Measurements from ENCODE around the gene DESI2.
A peak's percentile ranks its signal among the peaks of the same experiment; 100 is the strongest.
"Not testable (repeated sequence)": the region's sequence is repeated elsewhere in the genome, so short reads cannot be mapped to it uniquely, and the experiment has no call there.

Gene DESI2

DNA sequence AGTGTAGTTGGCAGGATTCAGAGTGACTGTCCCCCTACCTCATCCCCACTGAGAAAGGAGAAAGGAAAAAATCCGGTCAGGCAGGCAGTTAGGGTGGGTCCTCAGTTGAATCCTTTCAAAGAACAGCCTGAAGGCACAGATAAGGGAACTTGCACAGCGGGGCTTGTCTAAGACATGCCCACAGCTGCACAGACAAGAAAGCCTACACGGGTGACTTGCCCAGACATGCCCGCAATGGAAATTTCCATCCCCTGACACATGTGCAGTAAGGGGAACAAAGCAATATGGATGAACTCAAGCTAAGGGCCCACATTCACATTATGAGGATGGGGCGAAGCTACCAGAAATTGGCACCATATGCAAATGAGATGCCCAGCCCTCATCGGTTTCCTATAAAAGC is 82.5 kb downstream of the DESI2 start:
- Histone ChIP-seq H3K27me3 (ENCODE audit: insufficient read depth, low read length) (peaks cover 11% of the 10 kb centered on the region), H3K9ac (ENCODE audit: low read depth, low read length) (peak overlapping the region; percentile 9; the same call in 1 of the 2 replicates), H3K4me1 (ENCODE audit: insufficient read depth, low read length) (peaks cover 4% of the 10 kb centered on the region; the same call in 1 of the 2 replicates), H3K27ac (ENCODE audit: low read depth, low read length) (peak overlapping the region; percentile 42; the same call in 1 of the 2 replicates), H3K36me3 (ENCODE audit: insufficient read depth, low read length) (no peaks in the 10 kb centered on the region), H3K4me3 (ENCODE audit: low read length) (no peak overlapping the region), H3K9me3 (ENCODE audit: insufficient read depth, low read depth, low read length) (peaks cover 9% of the 10 kb centered on the region)
- WGBS, result 94% methylated on average over 6 of the region's 6 CpGs

DNA sequence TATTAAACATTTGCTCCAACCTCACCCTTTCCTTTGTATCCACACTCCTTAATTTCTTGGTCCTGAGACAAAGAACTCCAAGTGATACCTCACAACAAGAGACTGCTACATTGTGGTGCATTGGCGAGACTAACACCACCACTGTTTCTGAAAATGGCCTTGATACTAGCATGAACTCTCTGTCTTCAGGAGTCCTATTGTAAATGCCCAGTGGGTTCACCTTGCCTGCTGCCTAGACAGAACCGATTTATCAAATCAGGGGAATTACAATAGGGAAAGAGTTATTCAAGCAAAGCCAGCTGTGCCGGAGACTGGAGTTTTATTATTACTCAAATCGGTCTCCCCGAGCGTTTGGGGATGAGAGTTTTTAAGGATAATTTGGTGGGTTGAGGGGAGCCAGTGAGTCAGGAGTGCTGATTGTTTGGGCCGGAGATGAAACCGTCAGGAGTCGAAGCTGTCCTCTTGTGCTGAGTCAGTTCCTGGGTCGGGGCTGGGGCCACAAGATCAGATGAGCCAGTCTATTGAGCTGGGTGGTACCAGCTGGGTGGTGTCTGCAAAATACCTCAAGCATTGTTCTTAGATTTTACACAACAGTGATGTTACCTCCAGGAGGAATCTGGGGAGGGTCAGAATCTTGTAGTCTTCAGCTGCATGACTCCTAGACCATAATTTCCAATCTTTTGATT is 83.1 kb downstream of the DESI2 start:
- peaks cover 7% of the 10 kb centered on the region for H3K27me3 ChIP-seq (ENCODE audit: insufficient read depth, low read length)
- peaks cover 2% of the 10 kb centered on the region; the same call in 1 of the 2 replicates for H3K4me1 ChIP-seq (ENCODE audit: insufficient read depth, low read length)
- no peak overlapping the region for H3K4me3 ChIP-seq (ENCODE audit: low read length)
- peak overlapping the region; percentile 9; the same call in 1 of the 2 replicates for H3K9ac ChIP-seq (ENCODE audit: low read depth, low read length)
- peaks cover 9% of the 10 kb centered on the region for H3K9me3 ChIP-seq (ENCODE audit: insufficient read depth, low read depth, low read length)
- peak overlapping the region; percentile 42; the same call in 1 of the 2 replicates for H3K27ac ChIP-seq (ENCODE audit: low read depth, low read length)
- no peaks in the 10 kb centered on the region for H3K36me3 ChIP-seq (ENCODE audit: insufficient read depth, low read length)
- WGBS, result 80% methylated on average over 10 of the region's 10 CpGs

DNA sequence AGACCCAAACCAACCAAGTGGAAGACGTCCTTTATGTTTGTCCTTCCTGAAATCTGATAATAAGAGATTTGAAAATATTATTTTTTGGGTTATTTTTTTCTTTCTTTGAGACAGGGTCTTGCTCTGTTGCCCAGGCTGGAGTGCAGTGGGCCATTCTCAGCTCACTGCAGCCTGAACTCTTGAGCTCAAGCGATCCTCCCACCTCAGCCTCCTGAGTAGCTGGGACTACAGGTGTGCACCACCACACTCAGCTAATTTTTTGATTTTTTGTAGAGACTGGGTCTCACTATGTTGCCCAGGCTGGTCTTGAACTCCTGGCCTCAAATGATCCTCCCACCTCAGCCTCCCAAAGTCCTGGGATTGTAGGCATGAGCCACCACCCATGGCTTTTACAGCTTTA is 86.2 kb downstream of the DESI2 start:
- H3K27ac ChIP-seq (ENCODE audit: low read depth, low read length); H3K4me1 ChIP-seq (ENCODE audit: insufficient read depth, low read length); H3K4me3 ChIP-seq (ENCODE audit: low read length); H3K36me3 ChIP-seq (ENCODE audit: insufficient read depth, low read length); H3K27me3 ChIP-seq (ENCODE audit: insufficient read depth, low read length); H3K9me3 ChIP-seq (ENCODE audit: insufficient read depth, low read depth, low read length); H3K9ac ChIP-seq (ENCODE audit: low read depth, low read length): not testable (repeated sequence)
- WGBS, result 95% methylated on average over 2 of the region's 2 CpGs

DNA sequence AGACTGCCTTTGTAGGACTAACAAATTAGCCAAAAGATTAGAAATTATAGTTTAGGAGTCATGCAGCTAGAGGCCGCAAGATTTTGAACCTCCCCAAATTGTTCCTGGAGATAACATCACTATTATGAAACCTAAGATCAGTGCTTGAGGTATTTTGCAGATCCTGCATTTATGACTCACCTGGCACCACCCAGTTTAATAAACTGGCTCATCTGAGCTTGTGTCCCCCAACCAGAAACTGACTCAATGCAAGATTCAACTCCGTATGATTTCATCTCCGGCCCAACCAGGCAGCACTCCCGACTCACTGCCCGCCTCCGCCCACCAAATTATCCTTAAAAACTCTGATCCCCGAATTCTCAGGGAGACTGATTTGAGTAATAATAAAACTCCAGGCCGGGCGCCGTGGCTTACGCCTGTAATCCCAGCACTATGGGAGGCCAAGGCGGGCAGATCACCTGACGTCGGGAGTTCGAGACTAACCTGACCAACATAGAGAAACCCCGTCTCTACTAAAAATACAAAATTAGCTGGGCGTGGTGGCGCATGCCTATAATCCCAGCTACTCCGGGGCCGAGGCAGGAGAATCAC is 87.2 kb downstream of the DESI2 start:
- H3K9ac ChIP-seq (ENCODE audit: low read depth, low read length); H3K27me3 ChIP-seq (ENCODE audit: insufficient read depth, low read length); H3K4me1 ChIP-seq (ENCODE audit: insufficient read depth, low read length); H3K27ac ChIP-seq (ENCODE audit: low read depth, low read length); H3K4me3 ChIP-seq (ENCODE audit: low read length); H3K36me3 ChIP-seq (ENCODE audit: insufficient read depth, low read length); H3K9me3 ChIP-seq (ENCODE audit: insufficient read depth, low read depth, low read length): not testable (repeated sequence)
- WGBS, result 83% methylated on average over 20 of the region's 20 CpGs

DNA sequence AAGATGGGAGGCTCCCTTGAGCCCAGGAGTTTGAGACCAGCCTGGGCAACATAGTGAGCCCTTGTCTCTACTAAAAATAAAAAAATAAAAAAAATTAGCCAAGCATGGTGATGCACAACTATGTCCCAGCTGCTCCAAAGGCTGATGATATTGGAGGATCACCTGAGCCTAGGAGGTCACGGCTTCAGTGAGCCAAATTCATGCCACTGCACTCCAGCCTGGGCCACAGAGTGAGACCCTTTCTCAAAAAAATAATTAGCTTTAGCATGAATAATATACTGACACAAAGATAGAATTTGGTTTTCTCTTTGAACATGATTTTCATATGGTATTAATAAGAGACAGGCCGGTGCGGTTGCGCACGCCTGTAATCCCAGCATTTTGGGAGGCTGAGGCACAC is 88.8 kb downstream of the DESI2 start:
- H3K9me3 ChIP-seq (ENCODE audit: insufficient read depth, low read depth, low read length), result no peaks in the 10 kb centered on the region
- H3K4me3 ChIP-seq (ENCODE audit: low read length), result no peak overlapping the region
- no peak overlapping the region for H3K27ac ChIP-seq (ENCODE audit: low read depth, low read length)
- H3K4me1 ChIP-seq (ENCODE audit: insufficient read depth, low read length), result no peaks in the 10 kb centered on the region
- no peaks in the 10 kb centered on the region for H3K27me3 ChIP-seq (ENCODE audit: insufficient read depth, low read length)
- H3K36me3 ChIP-seq (ENCODE audit: insufficient read depth, low read length), result no peaks in the 10 kb centered on the region
- no peak overlapping the region for H3K9ac ChIP-seq (ENCODE audit: low read depth, low read length)
- 91% methylated on average over 5 of the region's 5 CpGs for WGBS

DNA sequence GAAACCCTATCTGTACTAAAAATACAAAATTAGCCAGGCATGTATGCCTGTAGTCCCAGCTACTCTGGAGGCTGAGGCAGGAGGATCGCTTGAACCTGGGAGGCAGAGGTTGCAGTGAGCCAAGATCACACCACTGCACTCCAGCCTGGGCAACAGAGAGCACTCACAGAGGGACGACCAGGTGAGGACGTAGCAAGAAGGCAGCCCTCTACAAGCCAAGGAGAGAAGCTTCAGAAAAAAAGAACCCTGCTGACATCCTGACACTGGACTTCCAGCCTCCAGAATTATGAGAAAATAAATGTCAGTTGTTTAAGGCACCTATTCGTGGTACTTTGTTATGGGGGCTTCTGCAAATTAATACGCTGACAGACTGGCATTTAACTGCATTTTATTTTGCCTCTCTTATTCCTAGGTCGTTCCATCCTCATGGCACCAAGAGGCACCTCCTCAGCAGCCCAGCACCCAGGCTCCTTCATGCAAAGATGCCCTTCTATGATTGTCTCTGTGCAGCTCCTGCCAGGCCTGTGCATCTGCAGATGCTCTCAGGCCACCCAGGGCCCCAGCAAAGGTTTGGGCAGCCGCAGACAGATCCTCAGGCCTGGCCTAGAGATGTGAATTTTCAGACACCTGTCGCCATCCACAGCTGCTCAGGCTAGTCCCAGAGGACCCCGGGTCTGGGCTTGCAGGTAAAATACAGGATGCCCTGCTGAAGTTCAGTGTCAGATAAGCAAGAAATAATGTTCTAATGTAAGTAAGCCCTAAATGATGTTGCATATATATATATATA is 96.5 kb downstream of the DESI2 start:
- Histone ChIP-seq H3K4me1 (ENCODE audit: insufficient read depth, low read length) (peaks cover 3% of the 10 kb centered on the region; the same call in 1 of the 2 replicates), H3K27me3 (ENCODE audit: insufficient read depth, low read length) (no peaks in the 10 kb centered on the region), H3K4me3 (ENCODE audit: low read length) (no peak overlapping the region), H3K36me3 (ENCODE audit: insufficient read depth, low read length) (no peaks in the 10 kb centered on the region), H3K9me3 (ENCODE audit: insufficient read depth, low read depth, low read length) (no peaks in the 10 kb centered on the region), H3K9ac (ENCODE audit: low read depth, low read length) (no peak overlapping the region), H3K27ac (ENCODE audit: low read depth, low read length) (no peak overlapping the region)
- 92% methylated on average over 9 of the region's 9 CpGs for WGBS

DNA sequence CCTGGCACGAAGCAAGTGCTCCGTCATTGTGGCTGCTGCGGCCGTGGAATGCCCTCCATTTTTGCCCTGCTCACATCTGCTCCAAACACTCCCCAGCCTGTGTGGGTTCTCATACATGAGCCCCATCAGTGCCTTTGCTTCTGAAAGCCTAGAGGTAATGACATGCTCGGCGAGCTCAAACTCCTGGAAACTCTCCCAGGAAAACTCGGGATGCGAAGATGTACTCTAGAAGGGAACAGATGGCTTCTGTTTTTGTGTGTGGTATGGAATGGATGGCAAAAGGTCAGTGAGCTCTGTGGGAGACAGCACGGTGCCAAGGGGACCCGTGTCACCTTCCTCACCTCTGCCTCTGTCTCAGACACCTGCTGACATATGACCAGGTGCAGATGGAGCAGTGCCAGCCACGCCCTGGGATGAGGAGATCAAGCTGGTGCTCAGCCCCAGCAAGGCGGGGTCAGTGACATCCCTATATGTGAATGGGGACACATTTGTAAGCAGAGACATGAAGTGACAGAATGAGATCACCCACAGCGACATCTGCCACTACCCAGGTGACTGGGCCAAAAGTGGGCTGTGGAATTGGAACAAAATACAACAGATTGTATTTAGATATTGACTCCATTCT is 98.5 kb downstream of the DESI2 start:
- Histone ChIP-seq H3K9me3 (ENCODE audit: insufficient read depth, low read depth, low read length) (no peaks in the 10 kb centered on the region), H3K9ac (ENCODE audit: low read depth, low read length) (no peak overlapping the region), H3K36me3 (ENCODE audit: insufficient read depth, low read length) (no peaks in the 10 kb centered on the region), H3K27me3 (ENCODE audit: insufficient read depth, low read length) (no peaks in the 10 kb centered on the region), H3K27ac (ENCODE audit: low read depth, low read length) (no peak overlapping the region), H3K4me1 (ENCODE audit: insufficient read depth, low read length) (peaks cover 4% of the 10 kb centered on the region; the same call in 1 of the 2 replicates), H3K4me3 (ENCODE audit: low read length) (no peak overlapping the region)
- WGBS, result 95% methylated on average over 13 of the region's 13 CpGs

DNA sequence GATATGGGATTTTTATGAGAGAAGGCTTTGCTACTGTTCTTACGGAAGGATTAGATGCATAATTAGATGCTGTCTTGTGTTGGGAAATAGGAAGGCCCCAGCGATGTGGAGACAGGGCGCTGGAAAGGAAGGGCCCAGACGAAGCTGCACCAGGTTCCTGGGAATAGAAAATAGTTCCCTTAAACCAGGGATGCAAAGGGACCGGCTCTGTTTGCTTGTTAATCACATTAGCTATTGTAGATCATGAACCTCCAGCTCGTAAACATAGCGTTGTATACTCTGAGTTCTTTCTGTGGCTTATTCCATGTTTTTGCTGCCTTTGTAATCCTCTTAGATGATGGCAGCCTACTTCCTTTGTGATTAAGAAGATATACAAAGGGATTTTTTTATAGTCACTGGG is 102.7 kb downstream of the DESI2 start:
- H3K9me3 ChIP-seq (ENCODE audit: insufficient read depth, low read depth, low read length), result no peaks in the 10 kb centered on the region
- no peaks in the 10 kb centered on the region for H3K36me3 ChIP-seq (ENCODE audit: insufficient read depth, low read length)
- H3K4me3 ChIP-seq (ENCODE audit: low read length), result no peak overlapping the region
- no peaks in the 10 kb centered on the region for H3K27me3 ChIP-seq (ENCODE audit: insufficient read depth, low read length)
- H3K27ac ChIP-seq (ENCODE audit: low read depth, low read length), result no peak overlapping the region
- no peak overlapping the region for H3K9ac ChIP-seq (ENCODE audit: low read depth, low read length)
- 94% methylated on average over 7 of the region's 7 CpGs for WGBS
- H3K4me1 ChIP-seq (ENCODE audit: insufficient read depth, low read length), result peaks cover 5% of the 10 kb centered on the region; the same call in 1 of the 2 replicates

DNA sequence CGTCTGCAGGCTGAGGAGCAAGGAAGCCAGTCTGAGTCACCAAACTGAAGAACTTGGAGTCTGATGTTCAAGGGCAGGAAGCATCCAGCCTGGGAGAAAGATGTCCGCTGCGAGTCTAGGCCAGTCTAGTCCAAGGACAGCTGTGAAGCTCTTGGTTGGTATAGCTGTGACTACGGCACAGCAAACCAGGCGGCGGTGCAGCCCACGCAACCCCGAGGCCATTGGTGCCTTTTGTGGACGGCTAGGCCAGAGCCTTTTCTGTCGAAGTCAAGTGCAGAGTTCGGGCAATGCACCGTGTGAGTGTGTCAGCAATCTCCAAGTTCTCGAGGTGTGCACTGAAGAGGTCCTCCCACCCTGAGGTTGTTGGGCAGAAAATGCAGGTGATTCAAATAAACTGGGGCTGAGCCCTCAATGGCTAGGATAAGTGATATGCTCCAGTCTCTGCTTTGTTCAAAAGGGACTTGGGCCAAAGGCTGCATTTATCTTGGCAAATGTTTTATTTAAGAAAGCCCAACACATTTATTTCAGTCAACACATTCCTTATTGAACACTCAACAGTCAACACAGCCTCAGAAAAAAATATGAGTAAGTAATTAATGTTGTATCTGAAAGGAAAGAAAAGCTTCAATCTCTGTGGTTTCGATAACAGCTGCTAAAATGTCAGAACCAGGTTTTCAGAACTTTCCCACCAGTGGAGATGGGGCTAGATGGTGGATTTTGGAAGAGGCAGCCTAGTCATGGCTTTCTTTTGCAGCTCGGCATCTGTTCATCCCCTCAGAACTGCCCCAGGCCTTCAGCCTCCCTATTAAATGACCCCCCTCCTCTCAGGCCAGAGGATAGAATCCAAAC is 104.4 kb downstream of the DESI2 start:
- H3K9ac ChIP-seq (ENCODE audit: low read depth, low read length), result no peak overlapping the region
- no peaks in the 10 kb centered on the region for H3K27me3 ChIP-seq (ENCODE audit: insufficient read depth, low read length)
- no peak overlapping the region for H3K4me3 ChIP-seq (ENCODE audit: low read length)
- WGBS, result 95% methylated on average over 15 of the region's 15 CpGs
- H3K4me1 ChIP-seq (ENCODE audit: insufficient read depth, low read length), result peaks cover 6% of the 10 kb centered on the region; the same call in 1 of the 2 replicates
- no peaks in the 10 kb centered on the region for H3K9me3 ChIP-seq (ENCODE audit: insufficient read depth, low read depth, low read length)
- no peaks in the 10 kb centered on the region for H3K36me3 ChIP-seq (ENCODE audit: insufficient read depth, low read length)
- no peak overlapping the region for H3K27ac ChIP-seq (ENCODE audit: low read depth, low read length)
